ENCODE data around the gene SURF4.

- TF ChIP-seq POLR2A (IDR thresholded peaks at IDR 0.05): no peak
- TF ChIP-seq, protein P1, sequence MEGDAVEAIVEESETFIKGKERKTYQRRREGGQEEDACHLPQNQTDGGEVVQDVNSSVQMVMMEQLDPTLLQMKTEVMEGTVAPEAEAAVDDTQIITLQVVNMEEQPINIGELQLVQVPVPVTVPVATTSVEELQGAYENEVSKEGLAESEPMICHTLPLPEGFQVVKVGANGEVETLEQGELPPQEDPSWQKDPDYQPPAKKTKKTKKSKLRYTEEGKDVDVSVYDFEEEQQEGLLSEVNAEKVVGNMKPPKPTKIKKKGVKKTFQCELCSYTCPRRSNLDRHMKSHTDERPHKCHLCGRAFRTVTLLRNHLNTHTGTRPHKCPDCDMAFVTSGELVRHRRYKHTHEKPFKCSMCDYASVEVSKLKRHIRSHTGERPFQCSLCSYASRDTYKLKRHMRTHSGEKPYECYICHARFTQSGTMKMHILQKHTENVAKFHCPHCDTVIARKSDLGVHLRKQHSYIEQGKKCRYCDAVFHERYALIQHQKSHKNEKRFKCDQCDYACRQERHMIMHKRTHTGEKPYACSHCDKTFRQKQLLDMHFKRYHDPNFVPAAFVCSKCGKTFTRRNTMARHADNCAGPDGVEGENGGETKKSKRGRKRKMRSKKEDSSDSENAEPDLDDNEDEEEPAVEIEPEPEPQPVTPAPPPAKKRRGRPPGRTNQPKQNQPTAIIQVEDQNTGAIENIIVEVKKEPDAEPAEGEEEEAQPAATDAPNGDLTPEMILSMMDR (IDR thresholded peaks at IDR 0.05): no peak
Observed at GRCh38 chr9:133353548-133353947, 22.3 kb downstream of the SURF4 start.

Measured in prostate gland (tissue), 2 donors.